Activated CD4-positive, alpha-beta T cell treated with anti-CD3 and anti-CD28 coated beads, Interleukin-2, amount 50 U/mL, for 1 hour (primary cell): ENCODE measurements around the gene MXD1.
"Not testable (repeated sequence)": the region's sequence is repeated elsewhere in the genome, so short reads cannot be mapped to it uniquely, and the experiment has no call there.

Experiments used
- DNase-seq: peaks from one replicate; pipeline ENCODE4 v3.0.0-alpha.2; 2020

MXD1 gene

DNA sequence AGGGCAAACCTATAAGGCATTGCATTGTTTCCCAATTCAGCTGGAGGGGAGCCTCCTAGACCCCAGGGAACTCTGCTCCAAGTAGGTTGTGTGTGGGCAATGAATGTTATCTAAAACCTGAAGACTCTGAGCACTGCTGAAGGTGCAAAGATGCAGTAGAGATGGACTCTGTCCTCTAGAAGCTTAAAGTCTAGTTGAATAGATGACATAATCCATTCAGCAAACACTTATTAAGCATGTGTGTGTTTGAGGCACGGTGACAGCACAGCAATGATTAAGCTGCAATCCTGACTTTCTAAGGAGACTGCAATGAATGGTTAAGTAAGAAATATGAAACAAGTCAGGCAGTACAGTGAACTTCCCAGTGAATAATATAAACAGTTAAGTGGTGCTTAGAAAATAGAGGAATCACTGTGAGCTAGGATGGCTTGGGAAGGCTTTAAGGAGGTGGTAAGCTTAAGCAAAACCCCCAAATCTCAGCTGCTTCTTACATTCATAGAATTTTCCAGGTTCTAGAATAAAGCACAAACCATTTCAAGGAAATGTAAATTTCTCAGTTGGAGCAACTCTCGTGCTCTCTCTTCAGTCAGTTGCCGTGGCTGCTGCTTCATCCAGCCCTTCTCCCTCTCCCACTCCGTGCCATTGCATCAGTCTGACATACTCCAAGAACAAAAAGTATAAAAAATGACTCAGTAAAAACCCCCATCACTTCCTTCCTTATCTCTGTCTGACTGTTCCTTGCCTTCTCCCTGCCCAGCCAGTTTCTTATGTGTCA, 19.1 kb downstream of the MXD1 start:
- no peak for DNase-seq

DNA sequence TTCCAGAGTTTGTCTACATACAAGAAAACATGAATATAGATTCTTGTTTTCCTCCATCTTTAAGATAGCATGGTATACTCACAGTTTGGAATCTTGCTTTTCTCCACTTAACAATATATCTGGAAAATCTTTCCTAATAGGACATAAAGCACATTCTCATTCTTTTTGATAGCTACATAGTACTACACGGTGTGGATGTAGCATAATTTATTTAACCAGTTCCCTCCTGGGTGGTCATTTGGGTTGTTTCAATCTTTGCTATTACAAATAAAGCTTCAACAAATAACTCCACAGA, 19.7 kb downstream of the MXD1 start:
- DNase-seq = no peak

DNA sequence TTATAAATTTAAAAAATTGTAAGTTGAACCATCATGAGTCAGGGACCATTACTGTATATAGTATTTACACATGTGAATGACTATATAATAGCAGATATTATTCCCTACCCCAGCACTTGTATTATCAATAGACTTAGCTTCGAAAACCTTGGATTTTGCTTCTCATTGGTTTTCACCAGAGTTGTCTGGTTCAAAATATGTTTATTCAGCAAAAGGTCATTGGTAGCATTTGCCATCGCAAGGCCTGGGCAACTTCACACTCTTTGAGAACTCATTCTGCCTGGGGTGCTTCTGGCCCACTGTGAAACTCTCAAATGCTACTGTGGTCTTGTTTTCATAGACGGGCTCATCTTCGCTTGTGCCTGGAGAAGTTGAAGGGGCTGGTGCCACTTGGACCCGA, 20.1 kb downstream of the MXD1 start:
- no peak for DNase-seq

DNA sequence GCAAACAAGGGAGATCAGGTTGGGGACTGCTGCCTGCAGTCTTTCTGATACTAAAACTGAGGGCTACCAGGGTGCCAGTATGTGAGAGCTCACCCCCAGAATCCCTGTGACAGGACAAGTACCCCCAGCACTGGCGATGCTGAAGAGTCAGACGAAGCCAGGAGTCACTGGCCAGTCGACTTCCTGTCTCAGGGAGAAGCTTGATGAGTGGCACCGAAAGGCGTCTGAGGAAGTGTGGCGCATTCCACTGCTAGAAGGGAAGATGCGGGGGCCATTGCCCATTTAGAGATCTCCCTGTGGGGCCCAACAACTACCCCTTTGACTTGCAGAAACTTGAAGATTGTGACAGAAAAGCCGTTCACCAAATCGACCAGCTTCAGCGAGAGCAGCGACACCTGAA, 22.0 kb downstream of the MXD1 start:
- no peak for DNase-seq

DNA sequence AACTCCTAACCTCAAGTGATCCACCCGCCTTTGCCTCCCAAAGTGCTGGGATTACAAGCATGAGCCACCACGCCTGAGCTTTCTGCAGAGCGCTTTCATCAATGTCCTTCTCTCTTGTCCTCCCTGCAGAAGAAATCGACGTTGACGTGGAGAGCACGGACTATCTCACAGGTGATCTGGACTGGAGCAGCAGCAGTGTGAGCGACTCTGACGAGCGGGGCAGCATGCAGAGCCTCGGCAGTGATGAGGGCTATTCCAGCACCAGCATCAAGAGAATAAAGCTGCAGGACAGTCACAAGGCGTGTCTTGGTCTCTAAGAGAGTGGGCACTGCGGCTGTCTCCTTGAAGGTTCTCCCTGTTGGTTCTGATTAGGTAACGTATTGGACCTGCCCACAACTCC, 23.1 kb downstream of the MXD1 start:
- no peak for DNase-seq

DNA sequence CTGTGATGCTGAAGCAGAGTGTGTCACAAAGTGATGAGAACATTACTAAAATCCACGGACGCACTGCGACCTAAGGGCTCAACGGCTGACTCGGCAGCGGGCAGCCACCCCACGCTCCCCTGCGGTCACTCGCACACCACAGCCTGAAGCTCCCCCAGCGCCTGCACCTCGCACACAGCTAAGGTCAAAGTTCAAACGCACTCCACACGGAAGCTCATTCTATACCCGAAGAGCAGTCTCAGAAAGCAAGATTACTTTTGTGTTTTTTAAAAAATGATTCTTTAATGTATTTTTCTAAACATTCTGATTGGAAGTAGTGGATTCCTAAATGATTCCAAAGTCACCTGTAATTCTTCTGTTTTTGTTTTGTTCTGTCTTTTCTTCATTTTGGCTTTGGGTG, 24.8 kb downstream of the MXD1 start:
- no peak for DNase-seq

DNA sequence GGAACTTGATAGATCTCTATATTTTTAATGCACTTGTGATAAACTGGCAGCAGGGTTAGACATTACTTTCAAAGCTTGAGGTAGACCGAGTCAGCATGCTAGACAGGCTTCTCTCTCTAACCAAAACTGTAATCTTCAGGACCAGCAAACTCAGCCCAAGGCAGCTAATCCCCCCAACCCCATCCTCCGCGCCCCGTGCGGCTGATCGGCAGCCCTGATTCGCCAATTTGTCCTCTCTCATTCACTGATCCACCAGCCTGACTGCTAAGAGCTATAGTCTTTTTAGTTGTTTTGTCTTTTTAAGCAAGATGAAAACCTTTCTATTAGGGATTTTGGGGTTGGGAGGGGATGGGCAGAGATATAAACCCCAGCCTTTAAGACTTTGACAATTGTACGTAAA, 25.8 kb downstream of the MXD1 start:
- DNase-seq = no peak

DNA sequence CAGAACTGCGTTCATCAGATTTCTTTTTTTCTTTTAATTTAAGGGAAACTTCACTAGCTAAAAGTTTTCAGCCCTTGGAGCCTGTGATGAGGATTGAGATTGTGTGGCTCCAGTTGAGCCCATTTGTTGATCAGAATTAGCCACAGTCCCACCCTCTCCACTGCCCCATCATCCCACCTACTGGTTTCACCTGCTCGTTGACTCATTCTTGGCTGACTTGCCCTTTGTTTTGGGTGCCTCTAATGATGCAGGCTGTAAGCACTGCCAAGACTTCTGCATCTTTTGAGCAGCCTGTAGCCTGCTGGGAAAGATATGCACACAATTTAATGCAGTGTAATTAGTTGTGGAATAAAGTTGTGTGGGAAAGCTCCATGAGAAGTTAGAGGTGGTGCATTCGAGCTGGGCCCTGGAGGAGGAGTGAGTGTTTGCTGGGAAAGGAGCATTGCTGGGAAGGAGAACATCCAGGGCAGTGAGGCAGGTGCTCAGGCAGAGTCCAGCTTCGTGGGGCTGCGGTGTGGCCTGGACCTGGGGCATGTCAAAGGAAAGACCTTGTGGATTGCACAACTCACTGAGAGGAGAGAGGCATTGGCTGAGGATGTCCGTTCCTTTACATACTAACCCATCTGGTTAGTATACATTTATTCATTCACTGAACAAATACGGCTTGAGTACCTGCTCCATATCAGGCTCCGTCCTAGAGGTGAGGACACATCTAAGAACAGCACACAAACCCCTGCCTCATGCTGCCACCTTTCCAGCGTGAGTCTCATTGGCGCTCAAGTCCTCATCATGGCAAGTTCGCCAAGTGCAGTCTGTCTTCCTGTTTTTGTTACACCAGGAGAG, 28.3 kb downstream of the MXD1 start:
- DNase-seq = no peak

DNA sequence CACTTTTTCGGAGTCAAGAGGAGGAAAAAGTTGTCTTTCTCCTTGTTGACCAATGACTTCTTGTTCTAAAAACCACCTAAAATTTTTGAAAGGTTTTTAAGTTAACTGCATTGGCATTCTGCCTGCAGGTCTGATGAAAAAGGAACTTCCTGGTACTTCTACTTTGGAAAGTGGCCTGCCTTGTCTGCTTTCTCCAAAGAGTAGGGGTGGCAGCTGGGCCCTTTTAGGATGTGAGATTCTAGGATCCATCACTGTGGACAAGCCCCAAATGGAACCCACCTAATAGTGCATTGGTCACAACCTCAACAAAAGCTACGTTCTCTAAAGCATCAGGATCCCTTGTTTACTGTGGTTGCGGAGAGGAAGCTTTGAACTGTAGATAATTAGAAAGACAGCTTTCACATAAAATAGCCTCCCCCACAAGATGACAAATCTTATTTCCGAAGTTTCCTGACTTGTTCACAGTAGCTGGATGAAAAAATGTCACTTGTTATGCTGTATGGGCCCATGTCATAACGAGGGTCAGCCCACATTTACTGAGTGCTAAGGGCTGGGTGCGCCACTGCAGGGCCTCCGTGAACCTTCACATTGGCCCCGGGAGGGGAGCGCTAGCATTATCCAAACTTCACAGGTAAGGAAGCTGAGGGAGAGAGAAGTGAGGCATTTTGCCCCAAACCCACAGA, 29.1 kb downstream of the MXD1 start:
- DNase-seq = no peak

DNA sequence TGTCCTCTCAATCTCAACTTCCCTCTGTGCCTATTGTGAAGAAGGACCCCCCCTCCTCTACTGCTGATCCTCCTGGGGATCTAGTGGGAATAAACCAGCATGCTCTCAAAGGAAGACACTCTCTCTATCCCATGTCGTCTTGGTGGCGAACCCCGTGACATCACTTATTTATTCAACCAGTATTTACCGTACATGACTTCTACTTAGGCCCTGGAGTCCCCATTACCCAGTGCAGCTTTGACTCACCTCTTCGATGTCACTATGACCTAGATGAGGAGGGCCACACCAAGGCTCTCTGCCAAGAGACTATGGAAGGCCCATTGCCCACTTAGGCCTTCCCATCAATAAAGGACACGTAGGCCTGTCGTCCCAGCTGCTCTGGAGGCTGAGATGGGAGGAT, 29.8 kb downstream of the MXD1 start:
- DNase-seq = no peak

DNA sequence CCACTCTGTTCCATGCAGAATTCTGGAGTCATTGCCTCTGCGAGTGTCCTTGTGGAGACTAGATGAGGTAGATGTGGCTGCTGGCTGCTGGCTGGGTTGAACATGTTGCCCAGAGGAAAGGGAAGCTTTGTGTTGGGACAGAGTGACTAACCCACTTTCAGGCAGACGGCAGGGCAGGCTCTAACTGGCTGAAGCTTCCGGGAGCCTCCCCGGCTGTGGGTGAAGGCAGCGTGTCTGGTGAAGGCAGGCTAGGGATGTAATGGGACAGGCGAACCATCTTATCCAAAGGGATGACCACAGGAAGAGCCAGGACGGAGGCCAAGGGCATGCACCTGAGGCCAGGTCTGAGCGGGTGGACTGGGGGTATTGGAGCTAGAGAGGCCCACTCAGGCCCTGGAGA, 30.5 kb downstream of the MXD1 start:
- DNase-seq = no peak

DNA sequence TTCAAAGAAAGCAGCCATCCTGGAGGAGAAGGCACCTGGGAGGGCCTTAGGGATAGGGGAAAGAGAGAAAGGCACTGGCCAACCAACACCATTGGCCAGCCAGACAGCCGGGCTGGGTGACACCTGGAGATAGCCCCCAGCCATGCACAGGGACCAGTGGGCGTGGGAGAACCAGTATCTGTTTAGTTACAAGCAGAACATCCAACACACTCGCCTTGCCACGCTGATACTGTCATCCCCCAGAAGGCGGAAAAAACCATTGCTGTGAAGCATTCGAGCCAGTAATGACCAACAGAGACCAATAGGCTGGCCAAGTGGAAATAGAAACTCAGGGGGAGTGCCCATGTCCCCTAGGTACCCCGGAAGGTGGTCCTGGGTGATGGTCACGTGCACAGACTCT, 31.0 kb downstream of the MXD1 start:
- no peak for DNase-seq

DNA sequence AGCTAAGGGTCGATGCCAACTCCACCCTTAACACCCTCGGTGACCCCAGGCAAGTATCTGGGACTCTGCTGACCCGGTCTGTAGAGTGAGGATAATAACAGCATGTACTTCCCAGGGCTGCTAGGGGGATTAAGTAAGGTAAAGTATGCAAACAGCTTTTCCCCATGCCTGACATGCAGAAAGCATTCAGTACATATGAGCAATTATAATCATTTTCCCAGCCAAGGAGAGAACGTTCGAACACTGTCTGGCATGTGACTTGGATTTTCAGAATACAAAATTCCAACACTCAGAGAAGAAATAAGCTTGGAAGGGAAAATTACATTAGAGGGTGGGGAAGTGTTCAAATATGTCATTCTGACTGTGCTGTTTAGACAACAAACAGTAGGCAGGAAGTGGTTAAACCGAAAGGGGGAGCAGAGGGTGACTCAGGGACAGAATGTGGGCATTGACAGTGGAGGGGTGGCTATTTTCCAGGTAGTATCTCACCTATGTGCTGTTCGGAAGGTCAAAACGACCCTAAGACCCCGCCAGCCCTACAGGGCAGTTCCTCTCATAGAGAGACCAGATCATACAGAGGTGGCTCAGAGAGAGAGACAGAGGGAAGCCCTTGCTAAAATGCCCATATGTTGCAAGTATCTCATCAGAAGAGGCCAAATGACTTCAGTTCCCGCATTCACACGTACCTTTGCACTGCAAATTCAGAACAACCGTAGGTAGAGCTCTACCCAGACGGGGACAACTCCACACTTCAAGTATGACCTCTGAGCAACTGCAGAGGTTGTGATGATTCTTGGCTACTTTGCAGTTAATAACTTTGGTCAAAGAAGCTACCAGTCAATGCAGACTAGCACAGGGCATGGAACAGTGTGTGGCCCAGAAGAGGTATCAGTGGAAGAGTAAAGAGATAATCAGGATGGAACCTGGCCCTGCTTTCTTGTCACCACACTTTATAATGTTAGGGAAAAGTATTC, 31.7 kb downstream of the MXD1 start:
- peak; percentile 32 for DNase-seq

DNA sequence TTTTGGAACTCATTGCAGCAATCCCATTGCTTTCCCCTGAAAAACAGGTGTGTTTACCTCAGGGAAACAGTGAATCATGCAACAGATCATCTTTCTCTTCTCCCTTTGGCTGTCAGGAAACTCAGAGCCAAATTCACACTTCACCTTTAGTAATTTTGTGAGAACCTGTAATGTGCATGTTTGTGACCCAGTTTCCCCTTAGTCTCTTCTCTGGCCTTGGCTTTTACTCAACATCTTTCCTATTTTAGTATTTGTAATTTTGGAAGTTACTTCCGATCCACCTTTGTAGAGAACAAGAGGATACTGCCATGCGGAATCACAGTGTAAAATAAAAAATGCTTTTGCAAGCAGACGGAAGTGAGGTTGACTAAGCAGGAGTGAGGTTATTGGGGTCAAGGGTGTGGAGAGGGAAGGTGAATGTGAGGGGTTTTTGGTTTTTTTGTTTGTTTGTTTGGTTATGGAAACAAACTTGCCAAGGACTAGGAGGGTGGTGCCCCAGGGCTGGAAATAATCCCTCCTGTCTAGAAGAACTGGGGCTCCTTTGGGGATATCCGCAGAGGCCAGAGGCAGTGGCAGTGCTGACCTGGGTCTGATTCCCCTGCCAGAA, 32.5 kb downstream of the MXD1 start:
- no peak for DNase-seq

DNA sequence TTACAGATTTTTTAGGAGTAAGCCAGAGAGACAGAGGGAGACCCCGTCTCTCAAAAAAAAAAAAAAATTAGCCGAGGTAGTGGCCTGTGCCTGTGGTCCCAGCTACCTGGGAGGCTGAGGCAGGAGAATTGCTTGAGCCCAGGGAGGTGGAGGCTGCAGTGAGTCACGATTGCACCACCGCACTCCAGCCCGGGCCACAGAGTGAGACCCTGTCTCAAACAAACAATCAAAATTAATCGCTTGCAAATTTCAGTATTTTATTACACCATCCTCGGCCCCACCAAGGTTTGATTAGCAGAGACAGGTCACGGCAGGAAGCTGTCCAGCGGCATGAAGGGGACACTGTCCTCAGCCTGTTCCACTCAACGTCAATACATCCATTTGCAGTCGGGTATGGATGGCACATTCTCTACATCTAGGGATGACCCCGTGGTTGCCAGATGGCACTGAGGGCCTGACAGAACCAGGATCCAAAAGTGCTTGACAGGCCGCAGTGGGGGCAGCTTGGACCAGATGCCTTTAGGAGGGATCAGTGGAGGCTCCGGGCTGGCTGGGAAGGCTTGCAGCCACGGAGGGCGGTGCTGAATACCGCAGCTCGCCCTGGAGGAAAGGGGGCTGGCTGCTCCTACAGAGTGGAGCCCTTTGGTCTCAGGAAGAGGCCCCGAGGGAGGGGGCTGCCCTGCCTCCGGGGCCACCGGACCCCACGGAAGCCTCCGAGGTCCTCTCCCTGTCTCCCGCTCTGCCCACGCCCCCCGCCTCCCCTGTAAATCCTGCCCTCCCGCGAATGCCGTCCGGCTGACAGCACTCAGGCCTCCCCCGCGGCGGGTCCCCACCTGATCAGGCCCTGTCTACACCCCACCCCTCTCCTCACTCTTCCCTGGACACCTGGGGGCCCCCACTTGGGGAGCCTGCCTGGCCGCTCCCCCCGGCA, 33.4 kb downstream of the MXD1 start:
- DNase-seq = no peak

DNA sequence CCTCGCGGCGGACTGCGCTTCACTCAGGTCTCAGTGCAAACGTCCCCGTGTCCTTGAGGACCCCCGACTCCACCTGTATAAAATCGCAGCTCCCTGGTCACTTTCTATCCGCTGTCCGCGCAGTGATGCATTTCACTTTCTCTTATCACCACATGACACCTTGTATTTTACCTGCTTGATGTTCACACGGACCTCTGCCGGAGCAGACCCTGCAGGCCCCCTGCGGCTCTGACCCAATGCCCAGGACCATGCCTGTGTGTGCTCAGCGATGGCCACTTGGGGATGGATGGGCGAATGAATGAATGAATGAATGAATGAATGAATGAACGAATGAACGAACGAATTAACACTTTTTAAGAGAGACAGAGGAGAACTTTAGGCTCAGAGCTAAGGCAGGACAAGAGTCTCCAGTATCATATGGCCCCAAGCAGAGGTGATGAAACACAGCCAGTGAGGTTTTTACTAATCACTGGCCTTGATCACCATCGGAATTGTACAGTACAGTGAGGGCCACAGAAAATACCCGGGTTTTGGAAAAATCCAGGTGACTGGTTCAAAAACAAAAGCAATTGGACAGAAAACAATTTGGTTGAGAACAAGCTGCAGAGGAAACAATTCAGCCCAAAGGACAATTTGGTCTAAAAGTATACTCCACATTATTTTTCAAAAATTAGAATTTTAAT, 34.2 kb downstream of the MXD1 start:
- DNase-seq = no peak

DNA sequence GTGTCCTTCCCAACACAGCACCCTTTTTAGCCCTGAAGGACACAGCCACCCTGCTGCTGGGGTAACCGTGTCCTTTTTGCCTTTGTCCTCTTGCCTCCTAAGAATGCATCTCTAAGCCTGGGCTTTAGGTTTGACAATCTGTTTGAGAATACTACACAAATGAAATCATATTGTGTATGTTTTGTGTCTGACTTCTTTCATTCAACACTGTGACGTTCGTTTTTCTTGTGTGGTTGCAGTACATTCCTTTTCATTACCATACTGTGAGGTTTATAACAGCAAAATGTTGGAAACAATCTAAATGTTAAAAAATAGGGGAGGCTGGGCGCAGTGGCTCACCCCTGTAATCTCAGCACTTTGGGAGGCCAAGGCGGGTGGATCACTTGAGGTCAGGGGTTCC, 35.3 kb downstream of the MXD1 start:
- no peak for DNase-seq

DNA sequence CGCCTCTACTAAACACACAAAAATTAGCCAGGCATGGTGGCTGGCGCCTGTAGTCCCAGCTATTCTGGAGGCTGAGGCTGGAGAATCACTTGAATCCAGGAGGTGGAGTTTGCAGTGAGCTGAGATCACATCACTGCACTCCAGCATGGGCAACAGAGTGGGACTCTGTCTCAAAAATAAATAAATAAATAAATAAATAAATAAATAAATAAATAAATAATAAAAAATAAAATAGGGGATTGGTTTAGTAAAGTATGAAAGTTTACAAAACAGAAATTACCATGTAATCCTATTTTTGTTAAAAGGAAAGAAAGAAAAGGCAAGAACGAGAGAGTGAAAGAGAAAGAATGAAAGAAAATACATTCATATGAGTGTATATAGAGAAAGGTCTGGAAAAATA, 35.8 kb downstream of the MXD1 start:
- DNase-seq = not testable (repeated sequence)

DNA sequence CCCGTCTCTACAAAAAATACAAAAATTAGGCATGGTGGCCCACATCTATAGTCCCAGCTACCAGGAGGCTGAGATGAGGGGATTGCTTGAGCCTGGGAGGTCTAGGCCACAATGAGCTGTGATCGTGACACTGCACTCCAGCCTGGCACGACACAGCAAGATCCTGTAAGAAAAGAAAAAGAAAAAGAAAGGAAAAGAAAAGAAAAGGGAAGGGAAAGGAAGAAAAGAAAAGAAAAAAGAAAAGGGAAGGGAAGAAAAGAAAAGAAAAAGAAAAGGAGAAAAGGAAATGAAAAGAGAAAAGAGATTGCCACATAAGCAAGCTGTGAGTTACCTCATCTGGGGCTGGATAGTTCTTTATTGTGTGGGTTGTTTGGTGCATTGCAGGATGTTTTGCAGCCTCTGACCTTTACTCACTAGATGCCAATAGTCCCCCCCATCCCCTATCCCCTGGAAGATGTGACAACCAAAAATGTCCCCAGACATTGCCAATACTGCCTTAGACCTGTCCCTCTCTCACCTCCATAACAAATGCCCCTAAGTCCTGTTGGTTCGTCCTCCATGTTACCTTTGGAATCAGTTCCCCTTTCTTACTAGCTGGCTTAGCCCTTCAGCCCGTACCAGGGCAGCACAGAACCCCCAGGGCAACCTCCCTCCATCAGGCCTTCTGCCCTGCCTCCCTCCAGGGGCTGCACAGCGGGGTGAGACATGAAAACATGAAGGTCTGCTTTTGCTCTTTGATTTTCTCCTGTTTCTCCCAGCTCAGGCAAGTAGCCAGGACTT, 37.6 kb downstream of the MXD1 start:
- DNase-seq = no peak

DNA sequence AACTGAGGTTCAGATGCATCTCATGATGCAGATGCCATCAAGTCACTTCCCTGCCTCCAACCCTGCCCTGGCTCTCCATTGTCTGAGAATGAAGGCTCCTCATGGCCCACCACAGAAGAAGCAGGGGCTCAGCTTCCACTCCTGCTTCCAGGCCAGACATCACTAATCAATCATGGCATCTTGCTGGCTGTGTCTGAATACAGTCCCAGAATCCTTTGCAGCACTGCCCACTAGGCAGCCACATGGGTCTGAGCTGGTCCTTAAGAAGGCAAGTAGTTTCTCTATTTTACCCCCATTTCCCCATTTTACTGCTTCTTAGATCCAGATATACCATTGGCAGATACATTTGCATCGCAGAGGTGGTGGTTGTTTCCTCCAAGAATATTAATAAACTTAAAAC, 39.2 kb downstream of the MXD1 start:
- no peak for DNase-seq
